GM18505 (cell line): ENCODE data around the gene WDR43.

ENCODE experiments used
- ATAC-seq: cut with Tn5 transposase; IDR thresholded peaks from one replicate; pipeline ENCODE4 v1.9.1; 2021; ENCODE audit not compliant: unreplicated experiment
- POLR2A ChIP-seq: IDR thresholded peaks from 4 replicates; pipeline ENCODE4 v1.6.1; 2011; ENCODE audit warnings: borderline replicate concordance; ENCODE audit not compliant: insufficient read depth, insufficient read length; ENCODE audit errors: extremely low read depth

WDR43 gene

GRCh38 chr2:28941008-28941407 lies 46.5 kb downstream of the WDR43 start:
- no peak for TF ChIP-seq POLR2A
- no peak for ATAC-seq

- no peak for ATAC-seq
- TF ChIP-seq POLR2A, result no peak
Measured at GRCh38 chr2:28944535-28945248, 50.2 kb downstream of the WDR43 start.

- no peak for TF ChIP-seq POLR2A
- no peak for ATAC-seq
Measured at GRCh38 chr2:28948160-28948559, 53.7 kb downstream of the WDR43 start.

- TF ChIP-seq POLR2A, result no peak
- no peak for ATAC-seq
Measured at GRCh38 chr2:28949190-28949589, 54.7 kb downstream of the WDR43 start.

- no peak for TF ChIP-seq POLR2A
- no peak for ATAC-seq
Measured at GRCh38 chr2:28949617-28950305, 55.3 kb downstream of the WDR43 start.

- ATAC-seq, result no peak
- TF ChIP-seq POLR2A, result no peak
Measured at GRCh38 chr2:28950941-28951630, 56.6 kb downstream of the WDR43 start.

GRCh38 chr2:28951910-28952835 lies 57.7 kb downstream of the WDR43 start:
- no peak for TF ChIP-seq POLR2A
- ATAC-seq, result no peak

- TF ChIP-seq POLR2A, result no peak
- ATAC-seq, result no peak
Measured at GRCh38 chr2:28952836-28953211, 58.4 kb downstream of the WDR43 start.

GRCh38 chr2:28955467-28955866 lies 61.0 kb downstream of the WDR43 start:
- ATAC-seq, result no peak
- TF ChIP-seq POLR2A, result no peak

GRCh38 chr2:28956415-28956826 lies 62.0 kb downstream of the WDR43 start:
- ATAC-seq, result no peak
- TF ChIP-seq POLR2A, result no peak

GRCh38 chr2:28956890-28957289 lies 62.4 kb downstream of the WDR43 start:
- TF ChIP-seq POLR2A, result no peak

GRCh38 chr2:28958689-28959088 lies 64.2 kb downstream of the WDR43 start:
- no peak for TF ChIP-seq POLR2A
- ATAC-seq, result no peak

More at GRCh38 chr2:28956890-28957289, 62.4 kb downstream of the WDR43 start:
- ATAC-seq, result no peak

GRCh38 chr2:28960401-28960800 lies 65.9 kb downstream of the WDR43 start:
- TF ChIP-seq POLR2A, result no peak
- no peak for ATAC-seq
